GM18907 (cell line): ENCODE data around the gene RFX2.
A peak's percentile ranks its signal among the peaks of the same experiment; 100 is the strongest.
"Not testable (repeated sequence)": the region's sequence is repeated elsewhere in the genome, so short reads cannot be mapped to it uniquely, and the experiment has no call there.

ENCODE experiments used
- ATAC-seq: cut with Tn5 transposase; IDR thresholded peaks from one replicate; pipeline ENCODE4 v1.9.1; 2021; ENCODE audit warnings: mild to moderate bottlenecking, moderate library complexity; ENCODE audit not compliant: unreplicated experiment

RFX2 gene

GRCh38 chr19:6076675-6077463 lies 33.4 kb downstream of the RFX2 start:
- no peak for ATAC-seq

GRCh38 chr19:6076291-6076665 lies 34.0 kb downstream of the RFX2 start:
- no peak for ATAC-seq

- ATAC-seq: no peak
These were observed 35.4 kb downstream of the RFX2 start for GRCh38 chr19:6074709-6075403.

- no peak for ATAC-seq
These were observed 36.2 kb downstream of the RFX2 start for GRCh38 chr19:6073858-6074708.

GRCh38 chr19:6073233-6073632 lies 37.1 kb downstream of the RFX2 start:
- not testable (repeated sequence) for ATAC-seq

- ATAC-seq: no peak
These were observed 38.4 kb downstream of the RFX2 start for GRCh38 chr19:6071875-6072274.

- no peak for ATAC-seq
These were observed 39.4 kb downstream of the RFX2 start for GRCh38 chr19:6070720-6071485.

GRCh38 chr19:6070207-6070681 lies 40.1 kb downstream of the RFX2 start:
- no peak for ATAC-seq

- ATAC-seq: no peak
These were observed 41.0 kb downstream of the RFX2 start for GRCh38 chr19:6069268-6069791.

- no peak for ATAC-seq
These were observed 41.6 kb downstream of the RFX2 start for GRCh38 chr19:6068711-6069110.

GRCh38 chr19:6067975-6068374 lies 42.3 kb downstream of the RFX2 start:
- ATAC-seq: no peak

GRCh38 chr19:6066661-6067646 lies 43.3 kb downstream of the RFX2 start:
- ATAC-seq: peak; percentile 60

- ATAC-seq: no peak
These were observed 44.5 kb downstream of the RFX2 start for GRCh38 chr19:6065685-6066374.

GRCh38 chr19:6064336-6065073 lies 45.8 kb downstream of the RFX2 start:
- no peak for ATAC-seq

- no peak for ATAC-seq
These were observed 46.5 kb downstream of the RFX2 start for GRCh38 chr19:6063576-6064335.

- no peak for ATAC-seq
These were observed 47.2 kb downstream of the RFX2 start for GRCh38 chr19:6062961-6063575.

GRCh38 chr19:6062274-6062673 lies 48.0 kb downstream of the RFX2 start:
- ATAC-seq: no peak
